HFFc6 (cell line): Measurements from ENCODE around the gene THADA. TPM values are rescaled to one million over a fixed set of nuclear protein-coding genes. Genes with fewer than 3 reads are reported as not detected.

Experiments used
- DNase-seq: peaks from one replicate; pipeline ENCODE4 v3.0.0-alpha.2; 2018
- H3K27ac Mint-ChIP-seq: 2 replicates; pipeline ENCODE4 v1.8.0; 2020; ENCODE audit warnings: mild to moderate bottlenecking, mixed read lengths
- H3K27me3 Mint-ChIP-seq: 2 replicates; pipeline ENCODE4 v1.8.0; 2021; ENCODE audit warnings: mild to moderate bottlenecking, moderate library complexity, mixed read lengths; ENCODE audit not compliant: insufficient read depth
- H3K36me3 Mint-ChIP-seq: 2 replicates; pipeline ENCODE4 v1.8.0; 2021; ENCODE audit warnings: low read depth, mixed read lengths
- H3K4me1 Mint-ChIP-seq: 2 replicates; pipeline ENCODE4 v1.8.0; 2020; ENCODE audit warnings: low read depth, mixed read lengths
- H3K4me3 Mint-ChIP-seq: 2 replicates; pipeline ENCODE4 v1.8.0; 2020; ENCODE audit warnings: mild to moderate bottlenecking, moderate library complexity, mixed read lengths
- H3K9me3 Mint-ChIP-seq: 2 replicates; pipeline ENCODE4 v1.8.0; 2020; ENCODE audit warnings: mild to moderate bottlenecking, mixed read lengths
- total RNA-seq, 6 experiments: library from RNA; stranded (reverse); fragmentation: NEBNext Ultra II Directional; extraction: Animal tissue kit (Norgen Biotek cat#: 25700); gene quantifications; 2 replicates in 1 of 6; 3 replicates in 5 of 6; pipeline ENCODE4 v1.2.3, GENCODE V29; 2021
- TF ChIP-seq, protein P1 (sequence below): fragments of 200-600 bp; sonication (generic); IDR thresholded peaks from 2 replicates; pipeline ENCODE4 v1.5.0; 2021; ENCODE audit warnings: antibody characterized with exemption, mild to moderate bottlenecking

Gene THADA
- total RNA-seq, 6 experiments from 2014 or later, result 14.3 to 20.5 (median 17.3) TPM

GRCh38 chr2:43197588-43197896 is 398.3 kb downstream of the THADA start:
- Mint-ChIP-seq H3K27ac (no peak overlapping the region), H3K36me3 (no peaks in the 10 kb centered on the region), H3K9me3 (no peaks in the 10 kb centered on the region), H3K4me1 (peaks cover 10% of the 10 kb centered on the region; the same call in 1 of the 2 replicates), H3K4me3 (no peak overlapping the region), H3K27me3 (no peaks in the 10 kb centered on the region; the same call in 1 of the 2 replicates)
- no peak for DNase-seq
- TF ChIP-seq, protein P1, sequence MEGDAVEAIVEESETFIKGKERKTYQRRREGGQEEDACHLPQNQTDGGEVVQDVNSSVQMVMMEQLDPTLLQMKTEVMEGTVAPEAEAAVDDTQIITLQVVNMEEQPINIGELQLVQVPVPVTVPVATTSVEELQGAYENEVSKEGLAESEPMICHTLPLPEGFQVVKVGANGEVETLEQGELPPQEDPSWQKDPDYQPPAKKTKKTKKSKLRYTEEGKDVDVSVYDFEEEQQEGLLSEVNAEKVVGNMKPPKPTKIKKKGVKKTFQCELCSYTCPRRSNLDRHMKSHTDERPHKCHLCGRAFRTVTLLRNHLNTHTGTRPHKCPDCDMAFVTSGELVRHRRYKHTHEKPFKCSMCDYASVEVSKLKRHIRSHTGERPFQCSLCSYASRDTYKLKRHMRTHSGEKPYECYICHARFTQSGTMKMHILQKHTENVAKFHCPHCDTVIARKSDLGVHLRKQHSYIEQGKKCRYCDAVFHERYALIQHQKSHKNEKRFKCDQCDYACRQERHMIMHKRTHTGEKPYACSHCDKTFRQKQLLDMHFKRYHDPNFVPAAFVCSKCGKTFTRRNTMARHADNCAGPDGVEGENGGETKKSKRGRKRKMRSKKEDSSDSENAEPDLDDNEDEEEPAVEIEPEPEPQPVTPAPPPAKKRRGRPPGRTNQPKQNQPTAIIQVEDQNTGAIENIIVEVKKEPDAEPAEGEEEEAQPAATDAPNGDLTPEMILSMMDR, result no peak

- peaks cover 10% of the 10 kb centered on the region; the same call in 1 of the 2 replicates for H3K4me1 Mint-ChIP-seq
- no peaks in the 10 kb centered on the region; the same call in 1 of the 2 replicates for H3K27me3 Mint-ChIP-seq
- H3K36me3 Mint-ChIP-seq, result no peaks in the 10 kb centered on the region
- H3K4me3 Mint-ChIP-seq, result no peak overlapping the region
- H3K27ac Mint-ChIP-seq, result no peak overlapping the region
- no peak for DNase-seq
- no peaks in the 10 kb centered on the region for H3K9me3 Mint-ChIP-seq
- TF ChIP-seq, protein P1, result no peak
These were observed 398.9 kb downstream of the THADA start for GRCh38 chr2:43196768-43197587.

GRCh38 chr2:43194121-43194869 is 401.5 kb downstream of the THADA start:
- Mint-ChIP-seq H3K4me1 (peaks cover 10% of the 10 kb centered on the region; the same call in 1 of the 2 replicates), H3K27ac (no peak overlapping the region), H3K36me3 (no peaks in the 10 kb centered on the region), H3K4me3 (no peak overlapping the region), H3K27me3 (peaks cover 2% of the 10 kb centered on the region), H3K9me3 (no peaks in the 10 kb centered on the region)
- TF ChIP-seq, protein P1, result no peak
- DNase-seq, result no peak

DNA sequence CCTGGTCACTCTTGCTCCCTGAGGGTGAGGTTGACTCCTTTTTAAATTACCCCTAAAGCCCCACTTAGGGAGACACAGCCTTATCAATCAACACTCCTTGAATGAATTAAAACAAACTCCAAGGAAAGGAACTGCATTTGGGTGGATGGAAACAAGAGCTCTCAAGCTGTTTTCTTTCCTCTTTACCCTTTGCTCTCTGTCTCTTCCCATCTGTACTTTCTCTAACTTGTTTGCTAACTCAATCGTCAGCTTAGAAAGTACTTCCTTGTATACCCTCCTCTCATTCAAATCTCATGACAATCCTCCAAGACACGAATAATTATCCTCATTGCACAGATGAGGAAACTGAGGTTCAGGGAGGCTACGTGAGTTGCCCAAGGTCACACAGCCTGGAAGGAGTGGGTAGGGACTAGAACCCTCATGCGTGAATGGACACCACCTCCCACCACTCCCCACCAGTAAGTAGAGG is 402.2 kb downstream of the THADA start:
- H3K27me3 Mint-ChIP-seq, result peaks cover 2% of the 10 kb centered on the region
- DNase-seq, result no peak
- TF ChIP-seq, protein P1, result no peak
- no peaks in the 10 kb centered on the region for H3K9me3 Mint-ChIP-seq
- H3K27ac Mint-ChIP-seq, result no peak overlapping the region
- H3K4me3 Mint-ChIP-seq, result no peak overlapping the region
- H3K36me3 Mint-ChIP-seq, result no peaks in the 10 kb centered on the region
- peaks cover 10% of the 10 kb centered on the region; the same call in 1 of the 2 replicates for H3K4me1 Mint-ChIP-seq

DNA sequence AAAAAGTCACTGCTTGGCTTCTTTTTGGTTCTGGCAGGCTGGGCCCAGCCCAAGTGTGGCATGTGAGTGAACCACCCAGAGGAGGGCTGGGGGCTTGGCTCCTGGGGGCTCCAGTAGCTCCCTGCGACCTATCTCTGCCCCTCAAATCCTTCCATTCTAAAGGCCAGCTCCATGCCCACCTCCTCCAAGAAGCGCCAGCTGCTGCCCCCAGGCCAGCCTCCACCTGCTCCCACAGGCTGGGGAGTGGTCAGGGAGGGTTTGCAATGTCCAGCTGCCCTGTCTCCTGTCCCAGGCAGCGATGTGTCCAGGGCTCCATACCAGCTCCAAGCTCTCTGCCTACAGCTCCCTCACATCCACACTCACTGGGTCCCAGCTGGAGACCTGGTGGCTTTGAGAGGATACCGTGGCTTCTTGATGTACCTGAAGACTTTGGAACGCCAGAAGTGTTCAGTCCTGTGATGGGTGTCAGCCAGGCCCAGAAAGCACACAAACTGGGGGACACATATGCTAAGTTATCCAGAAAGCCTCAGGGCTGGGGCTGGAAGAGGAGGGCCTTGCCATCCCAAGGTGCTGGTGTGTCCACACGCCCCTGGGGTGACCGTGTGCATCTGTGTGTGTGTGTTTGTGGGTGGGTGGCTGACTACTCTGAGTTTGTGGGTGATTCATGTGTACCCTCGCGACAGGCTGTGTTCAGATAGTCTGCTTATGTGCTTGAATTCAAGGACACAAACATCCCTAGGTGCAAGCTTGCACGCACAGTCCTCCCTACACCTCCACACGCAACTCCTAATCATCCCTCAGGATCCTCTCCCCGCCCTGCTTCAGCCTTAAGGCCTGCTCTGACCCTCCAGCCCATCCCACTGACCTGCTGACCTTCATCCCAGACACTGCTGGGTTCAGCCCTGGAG is 402.8 kb downstream of the THADA start:
- Mint-ChIP-seq H3K4me1 (peaks cover 10% of the 10 kb centered on the region; the same call in 1 of the 2 replicates), H3K9me3 (no peaks in the 10 kb centered on the region), H3K27me3 (peaks cover 2% of the 10 kb centered on the region), H3K36me3 (no peaks in the 10 kb centered on the region), H3K4me3 (no peak overlapping the region), H3K27ac (no peak overlapping the region)
- no peak for DNase-seq
- TF ChIP-seq, protein P1, result no peak
